GM12875 (cell line): ENCODE measurements around the gene KRTAP3-3.

Experiments used
- H3K4me3 ChIP-seq: one replicate; pipeline ENCODE4 v1.5.1; 2011; ENCODE audit warnings: low read depth, low read length, control low read depth
- CTCF ChIP-seq: IDR thresholded peaks from 2 replicates; pipeline ENCODE4 v1.5.1; 2011; ENCODE audit warnings: low read depth, mild to moderate bottlenecking, control low read depth, inconsistent platforms, low read length, moderate library complexity, borderline replicate concordance; ENCODE audit not compliant: insufficient read depth

KRTAP3-3 gene

GRCh38 chr17:40992666-40993065 is 1.3 kb downstream of the KRTAP3-3 start:
- no peak for TF ChIP-seq CTCF
- no peak overlapping the region for H3K4me3 ChIP-seq

- no peak for TF ChIP-seq CTCF
- H3K4me3 ChIP-seq, result no peak overlapping the region
These were observed 7.0 kb downstream of the KRTAP3-3 start for GRCh38 chr17:40986920-40987319.

- no peak for TF ChIP-seq CTCF
- no peak within 1 kb of the TSS for H3K4me3 ChIP-seq
These were observed 9.7 kb downstream of the KRTAP3-3 start, which contains the start of gene KRT40 for GRCh38 chr17:40984226-40984625. Gene KRT40 (minus strand): TSS chr17:40984326. CDS start chr17:40984273, 53 bp downstream.

GRCh38 chr17:40981115-40981514 is 12.8 kb downstream of the KRTAP3-3 start:
- no peak overlapping the region for H3K4me3 ChIP-seq

GRCh38 chr17:40980596-40980995 is 13.4 kb downstream of the KRTAP3-3 start:
- no peak for TF ChIP-seq CTCF
- H3K4me3 ChIP-seq, result no peak overlapping the region

More at GRCh38 chr17:40981115-40981514, 12.8 kb downstream of the KRTAP3-3 start:
- no peak for TF ChIP-seq CTCF

- no peak for TF ChIP-seq CTCF
- H3K4me3 ChIP-seq, result no peak overlapping the region
These were observed 13.8 kb downstream of the KRTAP3-3 start for GRCh38 chr17:40980117-40980516.

GRCh38 chr17:40978575-40979151 is 15.3 kb downstream of the KRTAP3-3 start:
- no peak overlapping the region for H3K4me3 ChIP-seq
- no peak for TF ChIP-seq CTCF
